GM12801 (cell line): ENCODE data around the gene PCID2.

Experiments used
- CTCF ChIP-seq: IDR thresholded peaks from one replicate; pipeline ENCODE4 v1.5.1; 2011; ENCODE audit warnings: control low read depth; ENCODE audit not compliant: insufficient read length; ENCODE audit errors: extremely low read depth

The PCID2 gene

GRCh38 chr13:113152691-113152983 lies 55.8 kb downstream of the PCID2 start:
- no peak for TF ChIP-seq CTCF

- TF ChIP-seq CTCF = no peak
Measured at GRCh38 chr13:113151745-113152690, 56.5 kb downstream of the PCID2 start.

- TF ChIP-seq CTCF = no peak
Measured at GRCh38 chr13:113150550-113151365, 57.7 kb downstream of the PCID2 start.

GRCh38 chr13:113149711-113150549 lies 58.5 kb downstream of the PCID2 start:
- TF ChIP-seq CTCF = no peak

- TF ChIP-seq CTCF = no peak
Measured at GRCh38 chr13:113148940-113149503, 59.4 kb downstream of the PCID2 start.

GRCh38 chr13:113148407-113148806 lies 60.1 kb downstream of the PCID2 start:
- no peak for TF ChIP-seq CTCF

- no peak for TF ChIP-seq CTCF
Measured at GRCh38 chr13:113147206-113147605, 61.3 kb downstream of the PCID2 start.
